Natural killer cell treated with Interleukin-12 subunit alpha and Interleukin-12 subunit beta and Interleukin-15 and Interleukin-18, amount 100 ng/mL, for 72 hours (primary cell): ENCODE data around the gene MFSD2A. TPM values are rescaled to one million over a fixed set of nuclear protein-coding genes. Genes with fewer than 3 reads are reported as not detected.
"Not testable (repeated sequence)": the region's sequence is repeated elsewhere in the genome, so short reads cannot be mapped to it uniquely, and the experiment has no call there.

Experiments
- ATAC-seq, 2 donors: fragments of 150-1000 bp; cut with Tn5 transposase in 1 of 2; sonication (Bioruptor Pico), chemical (Tn5 transposase) in 1 of 2; 2 replicates each; pipeline ENCODE4 v1.10.0; 2021
- DNase-seq: peaks from one replicate; pipeline ENCODE4 v3.0.0; 2022; ENCODE audit warnings: low spot score
- H3K27ac Mint-ChIP-seq, 2 donors: 1 replicate in 1 of 2; 2 replicates in 1 of 2; pipeline ENCODE4 v1.8.0; 2022; ENCODE audit warnings: mixed read lengths in 2 of 2, mild to moderate bottlenecking in 1 of 2, moderate library complexity in 1 of 2
- H3K27me3 Mint-ChIP-seq, 2 donors: 1 replicate in 1 of 2; 2 replicates in 1 of 2; pipeline ENCODE4 v1.8.0; 2022; ENCODE audit warnings: mixed read lengths in 2 of 2
- H3K36me3 Mint-ChIP-seq: one replicate; pipeline ENCODE4 v1.8.0; 2022; ENCODE audit warnings: mixed read lengths
- H3K4me1 Mint-ChIP-seq, 2 donors: 1 replicate in 1 of 2; 2 replicates in 1 of 2; pipeline ENCODE4 v1.8.0; 2022; ENCODE audit warnings: low read depth in 2 of 2, mixed read lengths in 2 of 2, mild to moderate bottlenecking in 1 of 2
- H3K4me3 Mint-ChIP-seq: one replicate; pipeline ENCODE4 v1.8.0; 2022; ENCODE audit warnings: mixed read lengths
- H3K9me3 Mint-ChIP-seq: 2 replicates; pipeline ENCODE4 v1.8.0; 2022; ENCODE audit warnings: mixed read lengths
- total RNA-seq, 2 donors: library from RNA; stranded (reverse); gene quantifications; one replicate each; pipeline ENCODE4 v1.2.3, GENCODE V29; 2022

Gene MFSD2A
- total RNA-seq, 2 donors from 2014 or later = 41.4 to 62.7 TPM

DNA sequence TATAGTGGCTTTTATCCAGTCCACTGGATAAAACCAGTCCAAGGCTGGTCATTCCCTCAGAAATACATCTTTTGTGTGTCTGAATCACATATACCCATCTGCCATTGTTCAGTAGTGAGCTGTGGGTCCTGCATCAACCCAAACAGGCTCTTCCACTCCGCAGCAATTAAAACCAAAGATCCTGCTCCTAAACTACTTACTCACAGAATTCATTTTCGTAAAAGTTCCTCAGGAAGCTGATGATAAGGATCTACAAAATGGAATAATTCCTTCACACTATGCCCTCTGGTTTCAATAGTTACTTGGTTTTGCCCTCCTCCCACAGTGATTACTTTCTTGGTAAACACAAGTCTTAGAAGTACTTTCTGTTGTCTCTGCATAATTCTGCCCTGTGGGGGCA is 5.1 kb upstream of the MFSD2A start:
- Mint-ChIP-seq H3K9me3 (no peaks in the 10 kb centered on the region), H3K4me3 (no peak overlapping the region), H3K36me3 (no peaks in the 10 kb centered on the region), H3K27ac (no peak overlapping the region), H3K27me3 (no peaks in the 10 kb centered on the region), H3K4me1 (peaks cover 13 to 17% of the 10 kb centered on the region in 2 donors)
- ATAC-seq (no peak), DNase-seq (no peak)

DNA sequence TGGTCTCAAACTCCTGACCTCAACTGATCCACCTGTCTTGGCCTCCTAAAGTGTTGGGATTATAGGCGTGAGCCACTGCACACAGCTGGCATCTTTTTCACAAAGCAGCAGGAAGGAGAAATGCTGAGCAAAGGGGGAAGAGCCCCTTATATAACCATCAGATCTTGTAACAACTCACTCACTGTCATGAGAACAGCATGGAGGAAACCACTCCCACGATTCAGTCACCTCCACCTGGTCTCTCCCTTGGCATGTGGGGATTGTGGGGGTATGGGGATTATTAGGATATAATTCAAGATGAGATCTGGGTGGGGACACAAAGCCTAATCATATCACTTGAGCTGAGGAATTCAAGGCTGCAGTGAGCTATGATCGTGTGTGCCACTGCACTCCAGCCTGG is 3.0 kb upstream of the MFSD2A start:
- no peak overlapping the region for H3K27ac Mint-ChIP-seq
- peaks cover 22 to 32% of the 10 kb centered on the region in 2 donors for H3K4me1 Mint-ChIP-seq
- no peaks in the 10 kb centered on the region for H3K27me3 Mint-ChIP-seq
- DNase-seq (no peak), ATAC-seq (no peak)
- H3K4me3 Mint-ChIP-seq = no peak overlapping the region
- no peaks in the 10 kb centered on the region for H3K9me3 Mint-ChIP-seq
- peaks cover 5% of the 10 kb centered on the region for H3K36me3 Mint-ChIP-seq

DNA sequence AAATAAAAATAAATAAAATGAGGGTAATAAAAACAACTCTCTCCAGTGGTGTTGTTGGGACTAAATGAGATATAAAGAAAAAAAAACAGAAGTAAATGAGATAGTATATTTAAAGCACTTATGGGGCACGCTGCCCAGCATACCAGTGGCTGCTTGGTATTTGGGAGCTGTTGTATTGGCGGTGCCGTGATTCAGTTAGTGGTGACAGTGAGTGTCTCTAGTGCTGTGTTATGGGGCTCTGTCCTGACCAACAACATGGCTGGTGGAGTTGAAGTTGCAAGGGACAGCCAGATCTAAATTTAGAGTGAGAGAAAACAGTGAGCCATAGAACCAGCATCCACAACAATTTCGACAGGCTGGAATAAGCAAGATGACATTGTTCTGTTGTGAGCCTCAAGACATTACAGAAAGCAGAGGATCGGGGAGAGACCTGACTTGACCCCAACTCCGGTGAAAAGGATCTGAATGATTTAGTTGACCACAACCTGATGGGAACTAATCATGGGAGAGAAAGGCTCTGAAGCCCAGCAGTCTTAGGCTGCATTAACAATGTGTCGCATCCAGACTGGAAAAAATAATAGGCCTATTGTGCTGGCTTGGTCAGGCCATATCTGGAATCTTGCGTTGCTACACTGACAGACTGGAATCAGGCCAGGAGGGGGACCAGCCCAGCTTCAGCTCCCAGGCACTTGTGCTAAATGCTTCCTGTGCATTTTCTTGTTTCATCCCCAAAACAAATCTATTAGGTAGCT is 2.4 kb upstream of the MFSD2A start:
- Mint-ChIP-seq H3K36me3 (peaks cover 5% of the 10 kb centered on the region), H3K4me1 (peaks cover 28 to 38% of the 10 kb centered on the region in 2 donors), H3K27me3 (no peaks in the 10 kb centered on the region), H3K27ac (no peak overlapping the region), H3K4me3 (no peak overlapping the region), H3K9me3 (no peaks in the 10 kb centered on the region)
- ATAC-seq = no peak
- DNase-seq = no peak

DNA sequence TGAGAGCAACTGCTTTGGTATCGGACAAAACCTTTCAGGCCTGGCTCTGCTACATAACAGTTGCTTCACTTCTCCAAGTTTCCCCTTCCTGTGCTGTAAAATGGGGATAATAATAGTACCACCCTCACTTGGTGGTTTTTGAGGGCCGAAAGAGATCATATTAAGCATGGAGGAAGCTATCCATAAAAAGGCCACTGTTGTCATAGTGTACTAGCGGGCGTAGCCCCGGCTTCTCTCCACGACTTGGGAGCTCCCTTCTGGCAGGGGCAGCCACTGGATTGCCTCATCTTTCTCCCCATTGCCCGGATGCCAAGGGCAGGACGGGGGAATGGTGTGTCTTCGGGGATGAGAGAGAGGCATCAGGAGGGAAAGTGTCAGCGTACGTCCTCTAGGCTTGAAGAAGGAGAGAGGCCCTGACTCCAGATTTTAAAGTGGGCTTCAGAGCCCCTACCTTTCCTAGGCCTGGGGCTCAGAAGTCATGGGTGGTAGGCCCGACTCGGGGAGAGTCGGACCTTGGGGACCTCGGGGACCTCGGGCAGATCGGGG is 548 bp upstream of the MFSD2A start:
- Mint-ChIP-seq H3K27me3 (no peaks in the 10 kb centered on the region), H3K36me3 (peaks cover 5% of the 10 kb centered on the region), H3K4me1 (peaks cover 38 to 50% of the 10 kb centered on the region in 2 donors), H3K4me3 (peak overlapping the region; percentile 96), H3K27ac (peak overlapping the region; percentile 81 to 92), H3K9me3 (no peaks in the 10 kb centered on the region)
- DNase-seq = no peak
- ATAC-seq = no peak

- ATAC-seq = peak; percentile 67 to 87
- Mint-ChIP-seq H3K4me1 (peaks cover 31 to 49% of the 10 kb centered on the region in 2 donors), H3K27me3 (no peaks in the 10 kb centered on the region), H3K9me3 (no peaks in the 10 kb centered on the region), H3K4me3 (peak overlapping the region; percentile 96), H3K36me3 (peaks cover 5% of the 10 kb centered on the region), H3K27ac (peak overlapping the region; percentile 81 to 92)
- peak; percentile 88 for DNase-seq
These were observed 898 bp downstream of the MFSD2A start for GRCh38 chr1:39955547-39956539.

GRCh38 chr1:39957299-39958015 is 2.5 kb downstream of the MFSD2A start:
- DNase-seq = no peak
- Mint-ChIP-seq H3K27ac (peak overlapping the region in 1 of 2 donors; percentile 78), H3K9me3 (no peaks in the 10 kb centered on the region), H3K4me1 (peaks cover 31 to 53% of the 10 kb centered on the region in 2 donors), H3K4me3 (peak overlapping the region; percentile 60), H3K36me3 (peaks cover 10% of the 10 kb centered on the region), H3K27me3 (no peaks in the 10 kb centered on the region)
- no peak for ATAC-seq

GRCh38 chr1:39958403-39959200 is 3.7 kb downstream of the MFSD2A start:
- DNase-seq = no peak
- peaks cover 10% of the 10 kb centered on the region for H3K36me3 Mint-ChIP-seq
- no peak overlapping the region for H3K4me3 Mint-ChIP-seq
- no peak for ATAC-seq
- no peaks in the 10 kb centered on the region for H3K27me3 Mint-ChIP-seq
- peak overlapping the region in 1 of 2 donors; percentile 78 for H3K27ac Mint-ChIP-seq
- no peaks in the 10 kb centered on the region for H3K9me3 Mint-ChIP-seq
- H3K4me1 Mint-ChIP-seq = peaks cover 31 to 50% of the 10 kb centered on the region in 2 donors

GRCh38 chr1:39959651-39960333 is 4.8 kb downstream of the MFSD2A start:
- DNase-seq (no peak), ATAC-seq (no peak)
- no peak overlapping the region for H3K4me3 Mint-ChIP-seq
- H3K27me3 Mint-ChIP-seq = no peaks in the 10 kb centered on the region
- H3K27ac Mint-ChIP-seq = peak overlapping the region in 1 of 2 donors; percentile 76
- peaks cover 25 to 45% of the 10 kb centered on the region in 2 donors for H3K4me1 Mint-ChIP-seq
- H3K9me3 Mint-ChIP-seq = no peaks in the 10 kb centered on the region
- H3K36me3 Mint-ChIP-seq = peaks cover 10% of the 10 kb centered on the region

- DNase-seq (no peak), ATAC-seq (peak in 1 of 2 donors; percentile 11)
- Mint-ChIP-seq H3K27ac (no peak overlapping the region), H3K9me3 (no peaks in the 10 kb centered on the region), H3K4me3 (no peak overlapping the region), H3K36me3 (peaks cover 10% of the 10 kb centered on the region), H3K27me3 (no peaks in the 10 kb centered on the region), H3K4me1 (peaks cover 25 to 43% of the 10 kb centered on the region in 2 donors)
These were observed 5.5 kb downstream of the MFSD2A start for GRCh38 chr1:39960431-39960958.

DNA sequence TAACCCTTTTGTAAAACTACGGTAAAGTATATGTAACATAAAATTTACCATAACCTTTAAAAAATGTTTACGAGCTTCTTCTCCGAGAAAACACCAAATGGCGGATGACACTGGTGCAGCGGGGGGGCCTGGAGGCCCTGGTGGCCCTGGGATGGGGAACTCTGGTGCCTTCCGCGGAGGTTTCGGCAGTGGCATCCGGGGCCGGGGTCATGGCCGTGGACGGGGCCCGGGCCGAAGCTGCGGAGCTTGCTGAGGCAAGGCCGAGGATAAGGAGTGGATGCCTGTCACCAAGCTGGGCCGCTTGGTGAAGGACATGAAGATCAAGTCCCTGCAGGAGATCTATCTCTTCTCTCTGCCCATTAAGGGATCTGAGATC is 7.5 kb downstream of the MFSD2A start:
- no peak for ATAC-seq
- Mint-ChIP-seq H3K9me3 (no peaks in the 10 kb centered on the region), H3K27ac (peak overlapping the region in 1 of 2 donors; percentile 35), H3K4me3 (peak overlapping the region; percentile 10), H3K36me3 (peaks cover 5% of the 10 kb centered on the region), H3K27me3 (no peaks in the 10 kb centered on the region), H3K4me1 (peaks cover 11 to 41% of the 10 kb centered on the region in 2 donors)
- no peak for DNase-seq

DNA sequence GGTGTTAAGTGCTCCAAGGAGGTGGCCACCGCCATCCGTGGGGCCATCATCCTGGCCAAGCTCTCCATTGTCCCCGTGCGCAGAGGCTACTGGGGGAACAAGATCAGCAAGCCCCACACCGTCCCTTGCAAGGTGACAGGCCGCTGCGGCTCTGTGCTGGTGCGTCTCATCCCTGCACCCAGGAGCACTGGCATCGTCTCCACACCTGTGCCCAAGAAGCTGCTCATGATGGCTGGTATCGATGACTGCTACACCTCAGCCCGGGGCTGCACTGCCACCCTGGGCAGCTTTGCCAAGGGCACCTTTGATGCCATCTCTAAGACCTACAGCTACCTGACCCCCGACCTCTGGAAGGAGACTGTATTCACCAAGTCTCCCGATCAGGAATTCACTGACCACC is 8.0 kb downstream of the MFSD2A start:
- not testable (repeated sequence) for H3K4me3 Mint-ChIP-seq, H3K9me3 Mint-ChIP-seq, ATAC-seq, H3K36me3 Mint-ChIP-seq, DNase-seq, H3K27me3 Mint-ChIP-seq, H3K27ac Mint-ChIP-seq
- H3K4me1 Mint-ChIP-seq = peaks cover 6 to 36% of the 10 kb centered on the region in 2 donors

DNA sequence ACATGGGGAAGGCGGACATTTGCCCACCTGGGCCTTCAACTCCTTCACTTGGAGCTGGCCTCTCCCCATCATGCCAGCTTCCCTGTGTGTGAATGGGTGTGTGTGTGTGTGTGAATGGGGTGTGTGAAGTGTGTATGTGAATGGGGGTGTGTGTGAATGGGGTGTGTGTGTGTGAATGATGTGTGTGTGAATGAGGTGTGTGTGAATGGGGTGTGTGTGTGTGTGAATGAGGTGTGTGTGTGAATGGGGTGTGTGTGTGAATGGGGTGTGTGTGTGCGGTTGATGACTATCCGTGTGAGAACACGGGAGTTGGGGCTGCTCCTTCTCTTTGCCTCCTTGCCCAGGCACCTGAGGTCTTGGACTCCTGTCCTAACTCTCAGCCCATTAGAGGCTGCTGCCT is 9.6 kb downstream of the MFSD2A start:
- Mint-ChIP-seq H3K4me3 (no peak overlapping the region), H3K9me3 (no peaks in the 10 kb centered on the region), H3K36me3 (peaks cover 5% of the 10 kb centered on the region), H3K27ac (no peak overlapping the region), H3K4me1 (peaks cover 0 to 27% of the 10 kb centered on the region in 2 donors), H3K27me3 (no peaks in the 10 kb centered on the region)
- DNase-seq (no peak), ATAC-seq (no peak)
